HEK293 (cell line): ENCODE data around the gene UBAC2.

ENCODE experiments used
- KLF10 ChIP-seq: fragments of 450-650 bp; IDR thresholded peaks from 2 replicates; pipeline ENCODE4 v1.5.1; 2018; ENCODE audit warnings: missing biosample characterization, mild to moderate bottlenecking, missing genetic modification characterization
- TCF7L2 ChIP-seq: IDR thresholded peaks from 2 replicates; pipeline ENCODE4 v1.6.1; 2011; ENCODE audit warnings: low read depth, mild to moderate bottlenecking, inconsistent platforms, low read length, moderate library complexity, borderline replicate concordance
- ZBTB17 ChIP-seq: fragments of 450-650 bp; formaldehyde crosslinking; IDR thresholded peaks from 2 replicates; pipeline ENCODE4 v1.5.1; 2016; ENCODE audit warnings: missing biosample characterization, missing genetic modification characterization
- ZBTB21 ChIP-seq: fragments of 450-650 bp; formaldehyde crosslinking; IDR thresholded peaks from 2 replicates; pipeline ENCODE4 v1.5.1; 2017; ENCODE audit warnings: missing biosample characterization, missing genetic modification characterization
- ZNF138 ChIP-seq: fragments of 450-650 bp; formaldehyde crosslinking; IDR thresholded peaks from 2 replicates; pipeline ENCODE4 v1.5.1; 2016; ENCODE audit warnings: missing biosample characterization, missing genetic modification characterization, borderline replicate concordance
- ZNF350 ChIP-seq: fragments of 450-650 bp; formaldehyde crosslinking; IDR thresholded peaks from 2 replicates; pipeline ENCODE4 v1.5.0; 2017; ENCODE audit warnings: missing biosample characterization, mild to moderate bottlenecking, missing genetic modification characterization
- ZNF362 ChIP-seq: fragments of 450-650 bp; formaldehyde crosslinking; IDR thresholded peaks from 2 replicates; pipeline ENCODE4 v1.5.1; 2016; ENCODE audit warnings: missing biosample characterization, missing genetic modification characterization
- ZNF513 ChIP-seq: fragments of 450-650 bp; IDR thresholded peaks from 2 replicates; pipeline ENCODE4 v1.5.1; 2018; ENCODE audit warnings: missing biosample characterization, missing genetic modification characterization
- ZNF558 ChIP-seq: fragments of 450-650 bp; formaldehyde crosslinking; IDR thresholded peaks from 2 replicates; pipeline ENCODE4 v1.5.1; 2016; ENCODE audit warnings: missing biosample characterization, missing genetic modification characterization
- ZNF600 ChIP-seq: fragments of 450-650 bp; formaldehyde crosslinking; IDR thresholded peaks from 2 replicates; pipeline ENCODE4 v1.5.1; 2016; ENCODE audit warnings: missing biosample characterization, missing genetic modification characterization
- ZNF670 ChIP-seq: fragments of 450-650 bp; formaldehyde crosslinking; IDR thresholded peaks from 2 replicates; pipeline ENCODE4 v1.5.1; 2016; ENCODE audit warnings: missing biosample characterization, missing genetic modification characterization, low read depth
- ZNF677 ChIP-seq: fragments of 450-650 bp; IDR thresholded peaks from 2 replicates; pipeline ENCODE4 v1.5.0; 2018; ENCODE audit warnings: missing biosample characterization, mild to moderate bottlenecking, missing genetic modification characterization, moderate library complexity
- TF ChIP-seq, protein P1 (sequence below): fragments of 450-650 bp; formaldehyde crosslinking; IDR thresholded peaks from 2 replicates; pipeline ENCODE4 v1.5.1; 2016; ENCODE audit warnings: missing biosample characterization, missing genetic modification characterization
- TF ChIP-seq, protein P2 (sequence below): fragments of 450-650 bp; formaldehyde crosslinking; IDR thresholded peaks from 2 replicates; pipeline ENCODE4 v1.5.1; 2016; ENCODE audit warnings: missing biosample characterization, missing genetic modification characterization

DNA sequence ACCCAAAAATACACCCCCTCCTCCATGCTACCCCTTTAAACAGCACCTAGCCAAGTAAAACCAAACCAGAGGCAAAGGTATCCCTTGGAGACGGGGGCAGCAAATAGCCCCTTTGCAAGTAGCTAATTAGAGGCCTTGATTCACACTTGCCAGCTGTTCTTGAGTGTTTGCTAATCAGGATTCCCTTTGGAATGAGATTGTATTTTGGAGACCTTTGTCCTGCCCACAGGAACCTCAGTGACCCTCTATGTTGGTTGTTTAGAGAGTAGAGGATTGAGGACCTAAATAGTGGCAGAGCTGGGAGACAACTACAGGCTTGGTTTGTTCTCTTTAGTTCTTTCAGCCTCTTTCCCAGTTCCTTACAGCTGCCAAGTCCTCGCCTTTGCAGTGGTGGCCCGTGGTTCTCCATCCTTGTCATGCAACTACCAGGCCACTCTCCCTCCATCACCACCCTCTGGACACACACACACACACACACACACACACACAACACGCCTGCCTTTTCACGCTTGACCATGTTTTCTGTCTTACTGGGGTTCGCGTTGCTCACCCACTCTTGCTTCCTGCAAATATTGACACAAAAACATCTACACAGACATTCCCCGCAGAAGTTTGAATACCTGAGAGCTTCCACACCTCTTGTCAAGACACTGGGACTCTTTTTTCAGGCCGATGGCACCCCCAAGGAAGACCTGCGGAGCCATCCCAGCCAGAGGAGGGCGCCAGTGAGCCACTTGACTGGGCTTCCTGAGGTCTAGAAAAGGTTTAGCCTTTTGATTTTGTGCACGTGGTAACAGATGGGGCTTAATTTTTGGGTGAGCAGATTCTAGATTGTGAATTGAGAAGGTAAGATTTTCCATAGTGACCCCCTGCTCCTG is 186.5 kb downstream of the UBAC2 start:
- TF ChIP-seq, protein P1, sequence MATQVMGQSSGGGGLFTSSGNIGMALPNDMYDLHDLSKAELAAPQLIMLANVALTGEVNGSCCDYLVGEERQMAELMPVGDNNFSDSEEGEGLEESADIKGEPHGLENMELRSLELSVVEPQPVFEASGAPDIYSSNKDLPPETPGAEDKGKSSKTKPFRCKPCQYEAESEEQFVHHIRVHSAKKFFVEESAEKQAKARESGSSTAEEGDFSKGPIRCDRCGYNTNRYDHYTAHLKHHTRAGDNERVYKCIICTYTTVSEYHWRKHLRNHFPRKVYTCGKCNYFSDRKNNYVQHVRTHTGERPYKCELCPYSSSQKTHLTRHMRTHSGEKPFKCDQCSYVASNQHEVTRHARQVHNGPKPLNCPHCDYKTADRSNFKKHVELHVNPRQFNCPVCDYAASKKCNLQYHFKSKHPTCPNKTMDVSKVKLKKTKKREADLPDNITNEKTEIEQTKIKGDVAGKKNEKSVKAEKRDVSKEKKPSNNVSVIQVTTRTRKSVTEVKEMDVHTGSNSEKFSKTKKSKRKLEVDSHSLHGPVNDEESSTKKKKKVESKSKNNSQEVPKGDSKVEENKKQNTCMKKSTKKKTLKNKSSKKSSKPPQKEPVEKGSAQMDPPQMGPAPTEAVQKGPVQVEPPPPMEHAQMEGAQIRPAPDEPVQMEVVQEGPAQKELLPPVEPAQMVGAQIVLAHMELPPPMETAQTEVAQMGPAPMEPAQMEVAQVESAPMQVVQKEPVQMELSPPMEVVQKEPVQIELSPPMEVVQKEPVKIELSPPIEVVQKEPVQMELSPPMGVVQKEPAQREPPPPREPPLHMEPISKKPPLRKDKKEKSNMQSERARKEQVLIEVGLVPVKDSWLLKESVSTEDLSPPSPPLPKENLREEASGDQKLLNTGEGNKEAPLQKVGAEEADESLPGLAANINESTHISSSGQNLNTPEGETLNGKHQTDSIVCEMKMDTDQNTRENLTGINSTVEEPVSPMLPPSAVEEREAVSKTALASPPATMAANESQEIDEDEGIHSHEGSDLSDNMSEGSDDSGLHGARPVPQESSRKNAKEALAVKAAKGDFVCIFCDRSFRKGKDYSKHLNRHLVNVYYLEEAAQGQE: no peak
- TF ChIP-seq, protein P2, sequence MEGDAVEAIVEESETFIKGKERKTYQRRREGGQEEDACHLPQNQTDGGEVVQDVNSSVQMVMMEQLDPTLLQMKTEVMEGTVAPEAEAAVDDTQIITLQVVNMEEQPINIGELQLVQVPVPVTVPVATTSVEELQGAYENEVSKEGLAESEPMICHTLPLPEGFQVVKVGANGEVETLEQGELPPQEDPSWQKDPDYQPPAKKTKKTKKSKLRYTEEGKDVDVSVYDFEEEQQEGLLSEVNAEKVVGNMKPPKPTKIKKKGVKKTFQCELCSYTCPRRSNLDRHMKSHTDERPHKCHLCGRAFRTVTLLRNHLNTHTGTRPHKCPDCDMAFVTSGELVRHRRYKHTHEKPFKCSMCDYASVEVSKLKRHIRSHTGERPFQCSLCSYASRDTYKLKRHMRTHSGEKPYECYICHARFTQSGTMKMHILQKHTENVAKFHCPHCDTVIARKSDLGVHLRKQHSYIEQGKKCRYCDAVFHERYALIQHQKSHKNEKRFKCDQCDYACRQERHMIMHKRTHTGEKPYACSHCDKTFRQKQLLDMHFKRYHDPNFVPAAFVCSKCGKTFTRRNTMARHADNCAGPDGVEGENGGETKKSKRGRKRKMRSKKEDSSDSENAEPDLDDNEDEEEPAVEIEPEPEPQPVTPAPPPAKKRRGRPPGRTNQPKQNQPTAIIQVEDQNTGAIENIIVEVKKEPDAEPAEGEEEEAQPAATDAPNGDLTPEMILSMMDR (tag by site-specific recombination): no peak
- TF ChIP-seq ZNF362 (tag by site-specific recombination) (no peak), ZNF670 (tag by site-specific recombination) (no peak), ZNF677 (no peak), ZNF558 (tag by site-specific recombination) (no peak), ZNF138 (tag by site-specific recombination) (no peak), ZBTB17 (tag by site-specific recombination) (no peak), TCF7L2 (no peak), ZBTB21 (tag by site-specific recombination) (no peak), KLF10 (no peak), ZNF600 (tag by site-specific recombination) (no peak), ZNF350 (tag by site-specific recombination) (no peak), ZNF513 (no peak)
